Tibial nerve (tissue), 4 donors: ENCODE data around the gene MED15. TPM values are rescaled to one million over a fixed set of nuclear protein-coding genes. Genes with fewer than 3 reads are reported as not detected.

Source experiments
- DNase-seq, 2 donors: peaks; one replicate each; pipeline ENCODE4 v3.0.0-alpha.2; 2019; ENCODE audit warnings: low spot score in 2 of 2
- H3K27ac ChIP-seq, 4 donors: fragments of 200-600 bp; sonication (generic) in 3 of 4; one replicate each; pipeline ENCODE4 v1.5.1; 2017 to 2019; ENCODE audit warnings: mild to moderate bottlenecking in 1 of 4
- H3K27me3 ChIP-seq, 2 donors: fragments of 200-600 bp; sonication (generic) in 1 of 2; one replicate each; pipeline versions ENCODE4 v1.5.1 to v1.6.0; 2017 to 2019
- H3K36me3 ChIP-seq, 3 donors: fragments of 200-600 bp; sonication (generic); one replicate each; pipeline ENCODE4 v1.5.1; 2018 to 2019
- H3K4me1 ChIP-seq, 4 donors: fragments of 200-600 bp; sonication (generic) in 3 of 4; one replicate each; pipeline ENCODE4 v1.5.1; 2017 to 2019
- H3K4me3 ChIP-seq, 4 donors: fragments of 200-600 bp; sonication (generic) in 3 of 4; one replicate each; pipeline ENCODE4 v1.5.1; 2017 to 2019; ENCODE audit warnings: mild to moderate bottlenecking in 1 of 4, moderate library complexity in 1 of 4
- H3K9me3 ChIP-seq, 4 donors: fragments of 200-600 bp; sonication (generic) in 3 of 4; one replicate each; pipeline ENCODE4 v1.5.1; 2017 to 2019
- CTCF ChIP-seq, 5 experiments: fragments of 200-600 bp in 3 of 5; fragments of 450-650 bp in 2 of 5; sonication (generic) in 3 of 5; IDR thresholded peaks; one replicate each; pipeline ENCODE4 v1.5.1; 2016 to 2019; ENCODE audit warnings: antibody characterized with exemption in 5 of 5, mild to moderate bottlenecking in 3 of 5, moderate library complexity in 2 of 5
- EP300 ChIP-seq, 2 donors: sonication (generic); formaldehyde crosslinking; IDR thresholded peaks; one replicate each; pipeline ENCODE4 v1.6.1; 2017; ENCODE audit warnings: antibody characterized with exemption in 2 of 2, mild to moderate bottlenecking in 1 of 2
- POLR2A ChIP-seq, 2 donors: fragments of 450-650 bp; IDR thresholded peaks; one replicate each; pipeline ENCODE4 v1.6.1; 2017; ENCODE audit warnings: antibody characterized with exemption in 2 of 2, mild to moderate bottlenecking in 2 of 2, moderate library complexity in 2 of 2
- WGBS, 2 donors: methylation state at CpG; one replicate each; pipeline ENCODE4 v1.1.5; 2018; 5-methylcytosine and 5-hydroxymethylcytosine counted together
- total RNA-seq, 4 donors: library from RNA; depleted of rRNA; stranded (reverse); fragments of >200 nt; gene quantifications; one replicate each; pipeline ENCODE4 v1.1.0, GENCODE V29; 2016

MED15 gene
- total RNA-seq, 4 donors from 2014 or later = 49.2 to 147 (median 102) TPM

- peaks cover 5 to 98% (median 42%) of the 10 kb centered on the region in 3 donors for H3K36me3 ChIP-seq
- WGBS, 2 donors = 91 to 96% methylated on average over 17 to 33 of the region's 33 CpGs
- no peak for TF ChIP-seq POLR2A (IDR thresholded peaks at IDR 0.05)
- no peak for TF ChIP-seq EP300 (IDR thresholded peaks at IDR 0.05)
- no peak for TF ChIP-seq CTCF (IDR thresholded peaks at IDR 0.05)
- no peak for DNase-seq
- H3K27ac ChIP-seq = no peak overlapping the region
- H3K27me3 ChIP-seq = no peaks in the 10 kb centered on the region
- no peaks in the 10 kb centered on the region for H3K9me3 ChIP-seq
- no peak overlapping the region for H3K4me3 ChIP-seq
- H3K4me1 ChIP-seq = peaks cover 0 to 19% (median 2%) of the 10 kb centered on the region in 4 donors
These were observed 75.3 kb downstream of the MED15 start for GRCh38 chr22:20582520-20583361.

- H3K27me3 ChIP-seq = no peaks in the 10 kb centered on the region
- no peak overlapping the region for H3K4me3 ChIP-seq
- TF ChIP-seq POLR2A (IDR thresholded peaks at IDR 0.05) (no peak), EP300 (IDR thresholded peaks at IDR 0.05) (no peak), CTCF (IDR thresholded peaks at IDR 0.05) (no peak)
- H3K27ac ChIP-seq = no peak overlapping the region
- no peaks in the 10 kb centered on the region for H3K9me3 ChIP-seq
- DNase-seq = no peak
- H3K4me1 ChIP-seq = peaks cover 0 to 15% (median 0%) of the 10 kb centered on the region in 4 donors
- 76 to 84% methylated on average over 4 of the region's 4 CpGs for WGBS, 2 donors
- peaks cover 2 to 97% (median 42%) of the 10 kb centered on the region in 3 donors for H3K36me3 ChIP-seq
These were observed 76.1 kb downstream of the MED15 start for GRCh38 chr22:20583471-20583922.

GRCh38 chr22:20584029-20584871 lies 76.8 kb downstream of the MED15 start:
- no peak for DNase-seq
- 83 to 90% methylated on average over 12 of the region's 12 CpGs for WGBS, 2 donors
- no peaks in the 10 kb centered on the region for H3K9me3 ChIP-seq
- H3K27me3 ChIP-seq = no peaks in the 10 kb centered on the region
- H3K4me1 ChIP-seq = peaks cover 0 to 7% (median 0%) of the 10 kb centered on the region in 4 donors
- H3K27ac ChIP-seq = no peak overlapping the region
- no peak overlapping the region for H3K4me3 ChIP-seq
- TF ChIP-seq CTCF (IDR thresholded peaks at IDR 0.05) (no peak), EP300 (IDR thresholded peaks at IDR 0.05) (no peak), POLR2A (IDR thresholded peaks at IDR 0.05) (no peak)
- H3K36me3 ChIP-seq = peaks cover 2 to 90% (median 42%) of the 10 kb centered on the region in 3 donors

- Histone ChIP-seq H3K9me3 (no peaks in the 10 kb centered on the region), H3K4me1 (peaks cover 0 to 2% (median 0%) of the 10 kb centered on the region in 4 donors), H3K27me3 (no peaks in the 10 kb centered on the region), H3K36me3 (peaks cover 2 to 82% (median 42%) of the 10 kb centered on the region in 3 donors), H3K4me3 (no peak overlapping the region), H3K27ac (no peak overlapping the region)
- 88 to 91% methylated on average over 9 to 25 of the region's 26 CpGs for WGBS, 2 donors
- DNase-seq = no peak
- TF ChIP-seq EP300 (IDR thresholded peaks at IDR 0.05) (no peak), POLR2A (IDR thresholded peaks at IDR 0.05) (no peak), CTCF (IDR thresholded peaks at IDR 0.05) (no peak)
These were observed 77.6 kb downstream of the MED15 start for GRCh38 chr22:20584872-20585638.
